ENCODE data around the gene ITGAX.
"Not testable (repeated sequence)": the region's sequence is repeated elsewhere in the genome, so short reads cannot be mapped to it uniquely, and the experiment has no call there.

The ITGAX gene

DNA sequence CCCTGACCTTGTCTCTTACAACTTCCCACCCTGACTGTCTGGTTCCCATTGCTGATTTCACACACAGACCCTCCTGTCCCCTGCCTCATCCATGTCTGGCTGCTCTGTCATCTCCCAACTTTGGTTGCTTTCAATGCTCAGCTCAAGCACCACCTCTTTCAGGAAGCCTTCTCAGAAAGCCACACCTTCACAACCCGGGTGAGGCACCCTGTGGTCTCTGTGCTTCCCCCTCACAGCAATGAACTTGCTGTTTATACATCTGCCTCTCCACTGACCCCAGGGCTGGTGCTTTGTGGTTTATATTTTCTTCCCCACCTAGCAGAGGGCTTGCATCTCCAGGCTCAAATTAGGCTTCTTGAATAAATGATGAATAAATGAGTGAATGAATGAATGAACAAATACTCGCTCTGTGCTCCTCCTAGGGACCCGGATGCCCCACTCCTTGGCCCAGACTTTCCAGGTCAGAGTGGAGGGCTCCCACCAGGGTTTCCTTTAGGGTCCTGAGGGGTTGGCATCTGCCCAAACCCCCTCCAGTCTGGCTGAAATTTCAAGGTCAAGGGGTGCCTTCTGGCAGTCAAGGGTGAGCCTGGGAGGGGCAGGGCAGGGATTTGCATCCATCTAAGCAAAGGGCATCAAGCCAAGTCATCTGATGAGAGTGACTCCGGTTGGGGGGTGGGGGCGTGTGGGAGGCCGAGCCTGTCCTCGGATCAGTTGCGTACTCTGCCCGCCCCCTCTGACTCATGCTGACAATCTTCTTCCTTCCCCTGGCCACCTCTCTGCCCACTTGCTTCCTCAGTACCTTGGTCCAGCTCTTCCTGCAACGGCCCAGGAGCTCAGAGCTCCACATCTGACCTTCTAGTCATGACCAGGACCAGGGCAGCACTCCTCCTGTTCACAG, at the start of gene ITGAX:
Gene ITGAX, plus strand, starts transcription at position 783 of the 898 bp plus-strand sequence. Its CDS starts 79 bp downstream, at position 862.
- DNase-seq, result no peak

DNA sequence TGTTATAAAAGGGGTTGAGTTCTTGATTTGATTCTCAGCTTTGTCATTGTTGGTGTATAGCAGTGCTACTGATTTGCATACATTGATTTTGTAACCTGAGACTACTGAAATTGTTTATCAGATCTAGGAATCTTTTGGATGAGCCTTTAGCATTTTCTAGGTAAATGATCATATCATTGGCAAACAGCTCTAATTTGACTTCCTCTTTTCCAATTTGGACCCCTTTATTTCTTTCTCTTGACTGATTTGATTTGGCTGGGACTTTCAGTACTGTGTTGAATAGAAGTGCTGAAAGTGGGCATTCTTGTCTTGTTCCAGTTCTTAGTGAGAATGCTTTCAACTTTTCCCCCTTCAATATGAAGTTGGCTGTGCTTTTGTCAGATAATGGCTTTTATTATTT, 49.8 kb upstream of the ITGAX start:
- no peak for DNase-seq

DNA sequence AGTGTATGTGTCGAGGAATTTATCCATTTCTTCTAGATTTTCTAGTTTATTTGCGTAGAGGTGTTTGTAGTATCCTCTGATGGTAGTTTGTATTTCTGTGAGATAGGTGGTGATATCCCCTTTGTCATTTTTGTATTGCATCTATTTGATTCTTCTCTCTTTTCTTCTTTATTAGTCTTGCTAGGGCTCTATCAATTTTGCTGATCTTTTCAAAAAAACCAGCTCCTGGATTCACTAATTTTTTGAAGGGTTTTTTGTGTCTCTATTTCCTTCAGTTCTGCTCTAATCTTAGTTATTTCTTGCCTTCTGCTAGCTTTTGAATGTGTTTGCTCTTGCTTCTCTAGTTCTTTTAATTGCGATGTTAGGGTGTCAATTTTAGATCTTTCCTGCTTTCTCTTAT, 46.6 kb upstream of the ITGAX start:
- DNase-seq, result not testable (repeated sequence)

DNA sequence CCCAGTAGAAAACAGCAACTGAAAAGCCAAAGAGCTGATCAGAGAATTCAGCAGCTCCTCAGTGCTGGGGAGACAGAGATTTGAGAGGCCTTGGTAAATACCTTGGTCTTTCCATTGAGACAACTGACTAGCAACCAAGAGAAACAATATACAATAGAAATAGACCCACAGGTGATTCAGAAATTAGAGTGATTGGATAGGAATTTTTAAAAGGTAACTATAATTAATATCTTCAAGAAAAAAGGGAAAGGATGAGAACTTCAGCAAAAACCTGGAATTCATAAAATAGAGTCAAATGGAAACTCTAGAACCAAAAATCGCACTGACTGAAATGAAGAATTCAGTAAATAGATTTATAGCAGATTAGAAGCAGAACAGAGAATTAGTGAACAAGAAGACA, 32.5 kb upstream of the ITGAX start:
- DNase-seq, result no peak

DNA sequence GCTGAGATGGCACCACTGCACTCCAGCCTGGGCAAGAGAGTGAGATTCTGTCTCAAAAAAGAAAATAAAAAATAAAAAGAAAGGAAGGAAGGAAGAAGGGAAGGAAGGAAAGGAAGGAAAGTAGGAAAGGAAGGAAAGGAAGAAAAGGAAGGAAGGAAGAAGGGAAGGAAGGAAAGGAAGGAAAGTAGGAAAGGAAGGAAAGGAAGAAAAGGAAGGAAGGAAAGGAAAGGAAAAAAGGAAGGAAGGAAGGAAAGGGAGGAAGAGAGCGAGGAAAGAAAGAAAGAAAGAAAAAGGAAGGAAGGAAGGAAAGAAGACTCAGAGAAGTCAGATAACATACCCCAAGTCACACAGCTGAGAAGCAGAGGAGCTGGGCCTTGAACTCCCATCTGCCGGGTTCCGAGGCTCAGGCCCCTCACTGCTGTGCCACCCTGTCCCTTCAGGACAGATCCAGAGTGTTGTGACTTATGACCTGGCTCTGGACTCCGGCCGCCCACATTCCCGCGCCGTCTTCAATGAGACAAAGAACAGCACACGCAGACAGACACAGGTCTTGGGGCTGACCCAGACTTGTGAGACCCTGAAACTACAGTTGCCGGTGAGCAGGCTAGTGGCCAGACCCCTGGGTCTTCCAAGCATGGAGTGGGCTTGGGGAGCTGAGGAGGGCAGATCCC, 30.9 kb upstream of the ITGAX start:
- no peak for DNase-seq

DNA sequence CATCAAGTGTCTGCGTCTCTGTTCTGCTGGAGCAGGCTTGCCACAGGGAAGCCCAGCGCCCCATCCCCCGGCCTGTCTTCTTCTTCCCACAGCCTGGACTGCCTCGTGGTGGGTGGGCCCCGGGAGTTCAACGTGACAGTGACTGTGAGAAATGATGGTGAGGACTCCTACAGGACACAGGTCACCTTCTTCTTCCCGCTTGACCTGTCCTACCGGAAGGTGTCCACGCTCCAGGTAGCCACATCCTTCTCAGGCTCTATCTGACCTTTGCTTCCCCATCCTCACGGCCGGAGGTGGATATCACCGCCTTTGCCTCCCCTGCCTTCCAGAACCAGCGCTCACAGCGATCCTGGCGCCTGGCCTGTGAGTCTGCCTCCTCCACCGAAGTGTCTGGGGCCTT, 29.8 kb upstream of the ITGAX start:
- DNase-seq, result no peak

DNA sequence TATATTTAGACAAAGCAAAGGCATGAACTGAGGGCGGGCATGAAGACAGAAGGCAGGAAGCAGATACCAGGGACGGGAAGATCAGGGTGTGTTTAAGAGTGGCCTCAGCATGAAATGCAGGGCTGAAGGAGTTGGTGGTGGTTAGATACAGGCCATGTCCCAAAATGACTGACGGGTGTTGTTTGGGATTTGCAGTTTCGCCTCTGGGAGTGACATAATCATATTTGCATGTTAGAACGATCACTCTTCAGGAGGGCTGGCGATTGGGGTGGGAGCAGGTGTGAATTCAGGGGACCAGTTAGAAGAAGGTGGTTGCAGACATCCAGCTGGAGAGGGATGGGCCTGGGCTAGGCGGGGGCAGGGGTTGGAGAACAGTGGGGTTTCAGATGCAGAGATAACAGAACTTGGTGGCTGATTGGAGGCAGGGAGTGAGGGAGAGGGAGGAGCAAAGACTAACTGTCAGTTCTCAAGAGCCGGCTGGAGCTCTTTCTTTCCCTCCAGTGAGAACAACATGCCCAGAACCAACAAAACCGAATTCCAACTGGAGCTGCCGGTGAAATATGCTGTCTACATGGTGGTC, 27.2 kb upstream of the ITGAX start:
- DNase-seq, result no peak

DNA sequence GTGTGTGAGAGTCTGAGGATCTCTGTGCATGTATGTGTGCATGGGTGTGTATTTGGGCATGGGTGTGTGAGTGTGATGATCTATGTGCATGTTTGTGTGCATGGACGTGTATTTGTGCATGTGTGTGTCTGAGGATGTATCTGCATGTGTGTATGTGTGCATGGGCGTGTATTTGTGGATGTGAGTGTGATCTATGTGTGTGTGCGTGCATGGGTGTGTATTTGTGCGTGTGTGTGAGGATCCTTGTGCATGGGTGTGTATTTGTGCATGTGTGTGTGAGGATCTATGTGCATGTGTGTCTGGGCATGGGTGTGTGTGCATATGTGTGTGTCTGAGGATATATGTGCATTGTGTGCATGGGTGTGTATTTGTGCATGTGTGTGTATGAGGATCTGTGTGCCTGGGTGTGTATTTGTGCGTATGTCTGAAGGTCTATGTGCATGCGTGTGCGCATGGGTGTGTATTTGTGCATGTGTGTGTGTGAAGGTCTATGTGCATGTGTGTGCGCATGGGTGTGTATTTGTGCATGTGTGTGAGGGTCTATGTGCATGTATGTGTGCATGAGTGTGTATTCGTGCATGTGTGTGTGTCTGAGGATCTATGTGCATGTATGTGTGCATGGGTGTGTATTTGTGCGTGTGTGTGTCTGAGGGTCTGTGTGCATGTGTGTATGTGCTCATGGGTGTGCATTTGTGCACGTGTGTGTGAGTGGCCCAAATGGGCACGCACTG, 26.5 kb upstream of the ITGAX start:
- DNase-seq, result no peak

DNA sequence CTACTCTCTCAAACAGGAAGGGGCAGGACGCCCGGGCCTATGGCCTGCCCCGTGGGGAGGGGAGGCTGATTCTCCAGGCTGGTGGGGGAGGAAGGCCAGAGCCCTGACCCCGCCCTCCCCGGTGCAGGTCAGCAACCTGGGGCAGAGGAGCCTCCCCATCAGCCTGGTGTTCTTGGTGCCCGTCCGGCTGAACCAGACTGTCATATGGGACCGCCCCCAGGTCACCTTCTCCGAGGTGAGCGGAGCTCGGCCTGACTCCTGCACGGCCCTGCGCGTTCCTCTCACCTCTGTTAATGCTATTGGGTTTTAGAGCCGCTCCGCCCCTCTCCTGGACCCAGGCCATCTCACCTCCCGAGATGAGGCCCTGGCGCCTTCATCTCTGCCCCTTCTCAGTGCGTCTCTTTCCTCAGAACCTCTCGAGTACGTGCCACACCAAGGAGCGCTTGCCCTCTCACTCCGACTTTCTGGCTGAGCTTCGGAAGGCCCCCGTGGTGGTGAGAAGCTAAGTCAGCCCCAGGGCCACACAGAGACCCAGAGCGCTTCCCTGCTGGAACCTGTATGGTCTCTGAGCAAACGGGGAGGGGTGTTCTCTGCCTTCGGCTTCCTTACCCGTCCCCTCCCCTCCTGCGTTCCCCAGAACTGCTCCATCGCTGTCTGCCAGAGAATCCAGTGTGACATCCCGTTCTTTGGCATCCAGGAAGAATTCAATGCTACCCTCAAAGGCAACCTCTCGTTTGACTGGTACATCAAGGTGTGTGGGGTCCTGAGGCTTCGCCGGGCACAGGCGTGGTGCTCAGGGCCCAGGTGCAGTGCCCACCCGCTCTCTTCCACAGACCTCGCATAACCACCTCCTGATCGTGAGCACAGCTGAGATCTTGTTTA, 25.1 kb upstream of the ITGAX start:
- no peak for DNase-seq

DNA sequence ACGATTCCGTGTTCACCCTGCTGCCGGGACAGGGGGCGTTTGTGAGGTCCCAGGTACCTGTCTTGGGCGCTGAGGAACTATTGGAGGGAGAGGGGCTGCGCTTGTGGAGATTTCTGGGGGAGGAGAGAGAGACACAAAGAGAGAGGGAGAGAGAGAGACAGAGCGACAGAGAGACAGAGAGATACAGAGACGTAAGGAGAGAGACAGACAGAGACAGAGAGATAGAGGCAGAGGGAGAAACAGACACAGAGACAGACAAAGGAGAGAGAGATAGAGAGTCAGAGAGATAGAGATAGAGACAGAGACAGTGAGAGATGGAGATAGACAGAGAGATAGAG, 24.5 kb upstream of the ITGAX start:
- DNase-seq, result no peak

DNA sequence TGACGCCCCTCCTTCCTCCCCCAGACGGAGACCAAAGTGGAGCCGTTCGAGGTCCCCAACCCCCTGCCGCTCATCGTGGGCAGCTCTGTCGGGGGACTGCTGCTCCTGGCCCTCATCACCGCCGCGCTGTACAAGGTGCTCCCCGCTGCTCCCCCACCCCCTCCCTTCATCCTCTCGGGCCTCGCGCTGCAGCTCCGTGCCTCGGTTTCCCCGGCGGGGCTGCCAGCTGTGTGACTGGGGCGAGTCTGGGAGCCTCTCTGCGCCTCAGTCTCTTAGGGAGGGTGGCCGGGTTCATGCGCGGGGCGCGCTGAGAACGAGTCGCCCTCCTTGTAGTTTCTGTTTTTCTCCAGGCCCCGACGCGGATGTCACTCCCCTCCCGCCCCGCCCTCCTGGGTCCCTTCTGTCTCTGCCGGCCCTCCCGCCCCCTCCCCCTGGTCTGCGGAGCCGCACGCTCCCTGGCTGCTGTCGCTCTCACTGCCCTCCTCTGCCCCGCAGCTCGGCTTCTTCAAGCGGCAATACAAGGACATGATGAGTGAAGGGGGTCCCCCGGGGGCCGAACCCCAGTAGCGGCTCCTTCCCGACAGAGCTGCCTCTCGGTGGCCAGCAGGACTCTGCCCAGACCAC, 23.7 kb upstream of the ITGAX start:
- DNase-seq, result no peak

DNA sequence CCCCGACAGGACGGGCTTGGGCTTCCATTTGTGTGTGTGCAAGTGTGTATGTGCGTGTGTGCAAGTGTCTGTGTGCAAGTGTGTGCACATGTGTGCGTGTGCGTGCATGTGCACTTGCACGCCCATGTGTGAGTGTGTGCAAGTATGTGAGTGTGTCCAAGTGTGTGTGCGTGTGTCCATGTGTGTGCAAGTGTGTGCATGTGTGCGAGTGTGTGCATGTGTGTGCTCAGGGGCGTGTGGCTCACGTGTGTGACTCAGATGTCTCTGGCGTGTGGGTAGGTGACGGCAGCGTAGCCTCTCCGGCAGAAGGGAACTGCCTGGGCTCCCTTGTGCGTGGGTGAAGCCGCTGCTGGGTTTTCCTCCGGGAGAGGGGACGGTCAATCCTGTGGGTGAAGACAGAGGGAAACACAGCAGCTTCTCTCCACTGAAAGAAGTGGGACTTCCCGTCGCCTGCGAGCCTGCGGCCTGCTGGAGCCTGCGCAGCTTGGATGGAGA, 23.1 kb upstream of the ITGAX start:
- no peak for DNase-seq

DNA sequence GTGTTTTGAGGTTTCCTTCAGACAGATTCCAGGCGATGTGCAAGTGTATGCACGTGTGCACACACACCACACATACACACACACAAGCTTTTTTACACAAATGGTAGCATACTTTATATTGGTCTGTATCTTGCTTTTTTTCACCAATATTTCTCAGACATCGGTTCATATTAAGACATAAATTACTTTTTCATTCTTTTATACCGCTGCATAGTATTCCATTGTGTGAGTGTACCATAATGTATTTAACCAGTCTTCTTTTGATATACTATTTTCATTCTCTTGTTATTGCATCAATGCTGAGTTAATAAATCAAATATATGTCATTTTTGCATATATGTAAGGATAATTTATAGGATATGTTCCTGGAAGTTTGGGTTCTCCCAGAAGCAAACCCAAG, 22.4 kb upstream of the ITGAX start:
- no peak for DNase-seq

DNA sequence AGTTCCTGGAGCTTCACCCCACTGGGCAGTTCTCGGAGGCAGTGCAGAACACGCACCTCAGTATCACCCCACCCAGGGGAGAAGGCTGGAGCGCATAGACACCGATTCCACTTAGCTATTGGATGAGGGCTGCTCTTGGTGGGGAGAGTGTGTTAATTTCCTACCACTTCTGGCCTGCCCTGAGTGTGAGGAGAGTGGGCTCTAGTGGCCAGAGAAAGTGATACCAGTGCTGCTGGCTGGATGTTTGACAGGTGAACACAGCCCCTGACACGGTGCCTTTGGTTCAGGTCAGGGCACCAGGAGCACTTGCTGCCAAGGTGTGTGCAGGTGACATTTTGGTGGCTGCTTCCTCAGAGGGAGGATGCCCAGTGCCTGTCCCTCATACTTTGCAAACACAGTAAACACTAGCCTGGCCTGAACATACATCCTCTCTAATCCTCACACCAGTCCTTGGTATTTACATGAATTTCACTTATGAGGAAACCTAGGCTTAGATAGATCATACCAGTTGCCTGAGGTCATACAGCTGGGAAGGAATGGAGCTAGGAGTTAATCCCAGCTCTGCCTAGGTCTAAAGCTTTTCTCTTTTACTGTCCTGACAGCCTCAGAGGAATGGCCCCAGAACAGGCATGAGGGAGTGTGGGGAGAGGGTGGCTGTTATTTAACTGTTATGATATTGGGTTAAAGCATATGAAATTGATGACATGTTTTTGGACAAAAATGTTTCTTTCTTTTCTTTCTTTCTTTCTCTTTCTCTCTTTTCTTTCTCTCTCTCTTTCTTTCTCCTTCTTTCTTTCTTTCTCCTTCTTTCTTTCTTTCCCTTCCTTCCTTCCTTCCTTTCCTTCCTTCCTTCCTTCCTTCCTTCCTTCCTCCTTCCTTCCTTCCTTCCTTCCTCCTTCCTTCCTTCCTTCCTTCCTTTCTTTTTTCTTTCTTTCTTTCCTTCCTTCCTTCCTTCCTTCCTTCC, 21.0 kb upstream of the ITGAX start:
- peak; percentile 4 for DNase-seq

DNA sequence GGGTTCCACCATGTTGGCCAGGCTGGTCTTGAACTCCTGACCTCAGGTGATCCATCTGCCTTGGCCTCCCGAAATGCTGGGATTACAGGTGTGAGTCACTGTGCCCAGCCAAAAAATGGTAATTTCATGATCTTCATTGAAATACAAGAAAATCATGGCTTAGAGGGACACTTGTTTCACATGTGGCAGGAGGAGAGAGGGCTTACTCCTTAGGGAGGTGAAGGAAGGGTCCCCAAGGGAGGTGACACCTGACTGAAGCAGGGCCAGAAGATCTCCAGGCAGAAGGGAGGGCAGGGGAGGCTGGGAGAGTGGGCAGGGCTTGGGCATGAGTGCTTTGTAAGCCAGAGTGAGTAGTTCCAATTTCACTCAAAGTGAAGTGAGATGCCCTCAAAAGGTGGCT, 20.0 kb upstream of the ITGAX start:
- DNase-seq, result no peak

DNA sequence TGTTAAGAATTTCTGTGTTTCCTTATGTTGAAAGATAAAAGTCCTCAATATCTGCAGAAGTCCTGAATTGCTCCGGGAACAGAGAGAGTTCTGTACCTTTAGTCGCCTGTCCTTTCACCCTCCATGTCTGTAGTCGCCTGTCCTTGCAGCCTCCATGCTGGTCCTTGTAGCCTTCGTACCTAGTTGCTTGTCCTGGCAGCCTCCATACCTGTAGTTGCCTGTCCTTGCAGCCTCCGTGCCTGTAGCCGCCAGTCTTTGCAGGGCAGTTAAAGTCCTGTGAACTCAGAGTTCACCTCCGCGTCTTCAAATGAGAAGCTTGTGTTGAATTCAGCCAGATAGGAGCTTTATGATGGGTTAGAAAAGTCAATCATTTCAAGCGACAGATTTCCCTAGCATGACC, 19.5 kb upstream of the ITGAX start:
- DNase-seq, result no peak

DNA sequence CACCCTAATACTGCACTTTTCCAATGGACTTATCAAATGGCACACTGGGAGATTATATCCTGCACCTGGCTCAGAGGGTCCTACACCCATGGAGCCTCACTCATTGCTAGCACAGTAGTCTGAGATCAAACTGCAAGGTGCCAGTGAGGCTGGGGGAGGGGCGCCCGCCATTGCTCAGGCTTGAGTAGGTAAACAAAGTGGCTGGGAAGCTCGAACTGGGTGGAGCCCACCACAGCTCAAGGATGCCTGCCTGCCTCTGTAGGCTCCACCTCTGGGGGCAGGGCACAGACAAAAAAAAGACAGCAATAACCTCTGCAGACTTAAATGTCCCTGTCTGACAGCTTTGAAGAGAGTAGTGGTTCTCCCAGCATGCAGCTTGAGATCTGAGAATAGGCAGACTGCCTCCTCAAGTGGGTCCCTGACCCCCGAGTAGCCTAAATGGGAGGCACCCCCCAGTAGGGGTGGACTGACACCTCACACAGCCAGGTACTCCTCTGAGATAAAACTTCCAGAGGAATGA, 16.8 kb upstream of the ITGAX start:
- DNase-seq, result not testable (repeated sequence)

DNA sequence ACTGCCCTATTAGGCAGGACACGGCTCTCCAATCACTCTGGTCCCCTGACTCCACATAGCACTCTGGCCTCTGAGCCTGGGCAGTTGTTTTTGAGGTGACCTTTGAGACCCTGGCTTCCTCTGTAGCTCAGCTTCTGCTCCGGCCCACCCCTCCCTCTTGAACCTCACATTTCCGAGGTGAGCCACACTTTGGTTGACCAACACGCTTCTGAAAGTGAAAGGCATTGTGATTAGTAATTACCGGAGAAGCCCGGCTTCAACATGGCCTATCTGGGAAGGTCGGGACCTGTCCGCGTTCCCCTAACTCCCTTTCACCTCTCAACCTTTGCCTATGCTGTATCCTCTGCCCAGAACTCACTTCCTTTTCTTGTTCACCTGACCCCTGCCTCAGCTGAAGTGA, 10.3 kb upstream of the ITGAX start:
- DNase-seq, result no peak

DNA sequence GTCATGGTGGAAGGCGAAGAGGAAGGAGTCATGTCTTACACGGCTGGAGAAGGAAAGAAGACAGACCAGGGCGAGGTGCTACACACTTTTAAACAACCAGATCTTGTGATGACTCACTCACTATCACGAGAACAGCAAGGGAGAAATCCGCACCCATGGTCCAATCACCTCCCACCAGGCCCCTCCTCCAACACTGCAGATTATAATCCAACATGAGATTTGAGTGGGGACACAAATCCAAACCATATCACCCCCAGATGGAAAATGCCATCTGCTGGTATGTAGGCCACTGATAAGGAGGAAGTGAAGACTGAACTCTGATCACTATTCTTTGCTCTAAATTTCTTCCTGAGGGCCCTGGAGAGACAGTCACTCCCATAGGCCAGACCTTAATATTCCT, 7.5 kb upstream of the ITGAX start:
- DNase-seq, result no peak

DNA sequence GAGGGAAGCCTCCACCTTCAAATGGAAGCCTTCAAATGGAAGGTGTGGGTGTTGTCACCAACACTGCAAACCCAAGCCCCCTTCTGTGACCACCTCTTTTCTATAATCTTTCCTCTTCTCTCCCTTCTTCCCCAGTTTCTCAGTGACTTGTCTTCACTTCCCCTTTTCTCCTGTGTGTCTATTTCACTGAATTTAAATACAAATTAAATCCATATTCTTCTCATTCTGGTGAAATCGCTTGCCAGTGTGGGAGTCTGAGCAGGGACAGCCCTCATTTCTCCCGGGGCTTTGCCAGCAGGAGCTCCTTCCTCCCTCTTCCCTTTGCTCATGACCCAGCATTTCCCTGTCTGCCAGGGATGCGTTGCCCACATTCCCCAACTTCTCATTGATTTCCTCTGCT, 6.4 kb upstream of the ITGAX start:
- DNase-seq, result no peak

All from DMS79 treated with DMSO at 0.1 percent for 48 hours (cell line).